Measurements from ENCODE around the gene RAD51AP2. TPM values are rescaled to one million over a fixed set of nuclear protein-coding genes. Genes with fewer than 3 reads are reported as not detected.

Gene RAD51AP2
- total RNA-seq, 1 donor from 2014 or later, result 0.30 TPM

DNA sequence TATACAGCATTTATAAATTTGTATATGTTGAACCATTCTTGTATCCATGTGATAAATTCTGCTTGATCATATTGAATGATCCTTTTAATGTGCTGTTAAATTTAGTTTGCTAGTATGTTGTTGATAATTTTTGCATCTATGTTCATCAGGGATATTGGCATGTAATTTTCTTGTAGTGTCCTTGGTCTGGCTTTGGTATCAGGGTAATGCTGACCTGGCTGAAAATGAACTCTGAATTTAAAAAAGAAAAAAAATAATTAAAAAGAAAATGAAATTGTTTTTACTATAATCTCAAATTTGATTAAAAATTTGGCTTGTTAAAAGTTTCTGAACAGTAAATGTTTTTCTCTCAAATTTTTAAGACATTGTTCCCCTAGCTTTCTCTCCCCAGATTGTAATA is 46.3 kb downstream of the RAD51AP2 start:
- ATAC-seq (no peak), DNase-seq (ENCODE audit: low spot score) (no peak)

DNA sequence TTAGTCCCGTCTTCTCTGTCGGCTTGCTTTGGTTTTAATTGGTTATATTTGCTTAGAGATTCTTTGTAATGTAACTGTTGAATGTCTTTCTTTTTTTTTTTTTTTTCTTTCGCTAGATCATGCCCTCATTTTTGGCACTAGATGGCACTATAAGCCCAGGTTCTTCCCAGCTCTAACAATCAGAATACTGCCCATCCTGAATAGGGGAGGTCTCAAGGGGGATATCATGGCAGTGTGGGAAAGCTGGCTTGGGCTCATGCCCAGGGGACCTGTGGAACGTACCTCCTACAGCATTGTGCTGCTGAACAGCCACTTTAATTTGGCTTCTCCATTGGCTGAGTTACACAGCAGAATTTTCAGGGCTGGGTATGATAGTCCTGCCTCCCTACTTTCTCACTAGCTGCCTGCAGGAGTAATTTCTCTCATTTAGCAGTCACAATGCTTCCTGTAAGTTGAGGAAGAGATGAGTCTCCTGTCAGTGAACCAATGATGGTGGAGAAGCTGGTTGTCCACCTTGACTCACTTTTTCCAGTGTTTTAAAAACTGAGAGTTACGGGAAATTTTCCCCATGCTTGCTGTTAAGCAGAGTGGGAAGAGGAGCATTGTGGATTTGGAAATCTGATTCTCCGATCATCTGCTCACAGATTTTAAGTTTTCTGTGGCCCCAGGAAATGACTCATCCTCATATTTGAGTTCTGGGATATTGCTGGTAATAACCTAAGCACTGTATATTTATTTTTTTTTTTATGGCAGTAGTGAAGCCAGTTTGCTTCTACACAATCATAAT is 47.2 kb downstream of the RAD51AP2 start:
- no peak for DNase-seq (ENCODE audit: low spot score)
- ATAC-seq, result peak; percentile 77

GRCh38 chr2:17461087-17461475 is 57.2 kb downstream of the RAD51AP2 start:
- ATAC-seq (no peak), DNase-seq (ENCODE audit: low spot score) (no peak)

Other genes starting within 250 kb of the RAD51AP2 start
- 11.9 TPM for gene VSNL1, start 22.3 kb upstream of the RAD51AP2 start, total RNA-seq
- gene SMC6, start 235.4 kb upstream of the RAD51AP2 start, total RNA-seq, result 8.5 TPM
- 5.8 TPM for gene GEN1, start 235.7 kb upstream of the RAD51AP2 start, total RNA-seq

Measured in left lobe of liver (tissue), 2 donors.